ENCODE results near the gene BCAT1. TPM values are rescaled to one million over a fixed set of nuclear protein-coding genes. Genes with fewer than 3 reads are reported as not detected.

The BCAT1 gene
- total and polyA plus RNA-seq, 2 donors from 2014 or later: 1.3 to 15.5 TPM

DNA sequence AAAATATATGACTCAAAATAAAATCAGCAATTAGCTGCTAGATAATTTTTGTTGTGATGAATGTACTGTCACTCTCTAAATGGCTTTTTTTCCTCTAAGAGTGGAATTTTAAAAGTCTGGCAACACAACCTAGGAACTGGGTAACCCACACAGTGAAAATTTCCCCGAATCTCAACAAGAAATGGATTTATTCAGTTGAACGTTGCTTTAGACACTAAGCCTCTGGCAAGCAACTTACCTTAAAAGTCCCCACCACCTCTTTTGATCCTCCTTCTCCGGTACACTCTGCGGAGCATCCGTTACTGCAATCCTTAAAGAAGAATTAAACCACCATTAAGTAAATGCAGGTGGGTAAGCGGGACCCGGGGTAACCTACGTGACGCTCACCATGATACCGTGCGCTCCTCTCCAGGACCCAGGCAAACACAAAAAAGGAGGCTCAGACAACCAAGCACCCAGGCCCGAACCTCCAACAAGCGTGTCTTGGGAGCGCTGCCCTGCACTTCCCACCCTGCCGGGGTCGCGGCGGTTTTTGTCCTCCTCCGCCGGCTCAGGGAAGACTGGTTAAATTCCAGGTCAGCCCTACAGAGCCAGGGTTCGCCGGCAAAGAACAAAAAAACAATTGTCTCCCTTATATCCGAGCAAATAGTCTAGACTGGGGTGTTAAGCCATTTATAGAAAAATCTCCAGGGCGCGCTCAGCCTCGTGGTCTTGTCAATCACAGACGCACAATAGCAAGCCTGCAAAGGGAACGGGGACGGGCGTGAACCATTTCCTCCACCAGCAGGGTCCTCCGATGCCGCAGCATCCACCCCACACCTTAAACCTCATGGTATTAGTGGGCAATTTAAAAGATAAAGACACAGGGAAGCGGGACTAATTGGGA lies 47.1 kb downstream of the BCAT1 start:
- Histone ChIP-seq H3K27ac (ENCODE audit: low read depth in 2 of 2, low read length in 2 of 2) (no peak overlapping the region), H3K9ac (ENCODE audit: low read length in 3 of 3) (peak overlapping the region in 1 of 3 donors; percentile 13), H3K9me3 (ENCODE audit: control insufficient read depth in 2 of 3, insufficient read depth in 1 of 3, low read length in 3 of 3) (no peaks in the 10 kb centered on the region), H3K4me1 (ENCODE audit: control insufficient read depth in 2 of 3, insufficient read depth in 2 of 3, low read depth in 1 of 3, low read length in 3 of 3) (no peaks in the 10 kb centered on the region), H3K36me3 (ENCODE audit: control insufficient read depth in 2 of 3, insufficient read depth in 3 of 3, low read length in 3 of 3) (no peaks in the 10 kb centered on the region), H3K27me3 (ENCODE audit: control insufficient read depth, insufficient read depth, low read length) (peaks cover 8% of the 10 kb centered on the region), H3K4me3 (ENCODE audit: low read length in 3 of 3) (peak overlapping the region in 2 of 3 donors; percentile 12 to 63)
- intact Hi-C loops (cut with DNase I): no loop called here
- DNase-seq: peak in 4 of 5 donors; percentile 40 to 58 (median 52)
- TF ChIP-seq, protein P1, sequence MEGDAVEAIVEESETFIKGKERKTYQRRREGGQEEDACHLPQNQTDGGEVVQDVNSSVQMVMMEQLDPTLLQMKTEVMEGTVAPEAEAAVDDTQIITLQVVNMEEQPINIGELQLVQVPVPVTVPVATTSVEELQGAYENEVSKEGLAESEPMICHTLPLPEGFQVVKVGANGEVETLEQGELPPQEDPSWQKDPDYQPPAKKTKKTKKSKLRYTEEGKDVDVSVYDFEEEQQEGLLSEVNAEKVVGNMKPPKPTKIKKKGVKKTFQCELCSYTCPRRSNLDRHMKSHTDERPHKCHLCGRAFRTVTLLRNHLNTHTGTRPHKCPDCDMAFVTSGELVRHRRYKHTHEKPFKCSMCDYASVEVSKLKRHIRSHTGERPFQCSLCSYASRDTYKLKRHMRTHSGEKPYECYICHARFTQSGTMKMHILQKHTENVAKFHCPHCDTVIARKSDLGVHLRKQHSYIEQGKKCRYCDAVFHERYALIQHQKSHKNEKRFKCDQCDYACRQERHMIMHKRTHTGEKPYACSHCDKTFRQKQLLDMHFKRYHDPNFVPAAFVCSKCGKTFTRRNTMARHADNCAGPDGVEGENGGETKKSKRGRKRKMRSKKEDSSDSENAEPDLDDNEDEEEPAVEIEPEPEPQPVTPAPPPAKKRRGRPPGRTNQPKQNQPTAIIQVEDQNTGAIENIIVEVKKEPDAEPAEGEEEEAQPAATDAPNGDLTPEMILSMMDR (IDR thresholded peaks at IDR 0.05; ENCODE audit: borderline replicate concordance, extremely low read depth, insufficient read depth): no peak
- FAIRE-seq: no peak

DNA sequence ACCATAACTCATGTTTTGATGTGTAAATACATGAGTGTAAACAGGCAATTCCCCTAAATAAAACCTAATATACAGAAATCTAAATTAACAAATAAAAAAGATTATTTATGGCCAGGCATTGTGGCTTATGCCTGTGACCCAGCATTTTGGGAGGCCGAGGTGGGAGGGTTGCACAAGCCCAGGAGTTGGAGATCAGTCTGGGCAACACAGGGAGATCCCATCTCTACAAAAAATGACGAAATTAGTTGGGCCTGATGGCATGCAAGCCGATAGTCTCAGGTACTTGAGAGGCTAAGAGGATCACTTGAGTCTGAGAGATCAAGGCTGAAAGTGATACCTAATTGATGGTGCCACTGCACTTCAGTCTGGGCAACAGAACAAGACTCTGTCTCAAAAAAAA lies 48.7 kb downstream of the BCAT1 start:
- FAIRE-seq (no peak), DNase-seq (no peak)
- H3K27ac ChIP-seq (ENCODE audit: low read depth in 2 of 2, low read length in 2 of 2): no peak overlapping the region
- intact Hi-C loops (cut with DNase I): no loop called here
- TF ChIP-seq, protein P1 (IDR thresholded peaks at IDR 0.05; ENCODE audit: borderline replicate concordance, extremely low read depth, insufficient read depth): no peak
- peaks cover 8% of the 10 kb centered on the region for H3K27me3 ChIP-seq (ENCODE audit: control insufficient read depth, insufficient read depth, low read length)
- no peaks in the 10 kb centered on the region for H3K9me3 ChIP-seq (ENCODE audit: control insufficient read depth in 2 of 3, insufficient read depth in 1 of 3, low read length in 3 of 3)
- no peaks in the 10 kb centered on the region for H3K4me1 ChIP-seq (ENCODE audit: control insufficient read depth in 2 of 3, insufficient read depth in 2 of 3, low read depth in 1 of 3, low read length in 3 of 3)
- H3K4me3 ChIP-seq (ENCODE audit: low read length in 3 of 3): no peak overlapping the region
- no peak overlapping the region for H3K9ac ChIP-seq (ENCODE audit: low read length in 3 of 3)
- no peaks in the 10 kb centered on the region for H3K36me3 ChIP-seq (ENCODE audit: control insufficient read depth in 2 of 3, insufficient read depth in 3 of 3, low read length in 3 of 3)

GRCh38 chr12:24899503-24900075 lies 49.3 kb downstream of the BCAT1 start:
- Histone ChIP-seq H3K36me3 (ENCODE audit: control insufficient read depth in 2 of 3, insufficient read depth in 3 of 3, low read length in 3 of 3) (no peaks in the 10 kb centered on the region), H3K4me1 (ENCODE audit: control insufficient read depth in 2 of 3, insufficient read depth in 2 of 3, low read depth in 1 of 3, low read length in 3 of 3) (no peaks in the 10 kb centered on the region), H3K27me3 (ENCODE audit: control insufficient read depth, insufficient read depth, low read length) (peaks cover 8% of the 10 kb centered on the region), H3K4me3 (ENCODE audit: low read length in 3 of 3) (no peak overlapping the region), H3K27ac (ENCODE audit: low read depth in 2 of 2, low read length in 2 of 2) (no peak overlapping the region), H3K9ac (ENCODE audit: low read length in 3 of 3) (no peak overlapping the region), H3K9me3 (ENCODE audit: control insufficient read depth in 2 of 3, insufficient read depth in 1 of 3, low read length in 3 of 3) (no peaks in the 10 kb centered on the region)
- TF ChIP-seq, protein P1 (IDR thresholded peaks at IDR 0.05; ENCODE audit: borderline replicate concordance, extremely low read depth, insufficient read depth): no peak
- FAIRE-seq (no peak), DNase-seq (no peak)
- intact Hi-C loops (cut with DNase I): no loop called here

Measured in kidney (tissue), 14 donors.